Central memory CD8-positive, alpha-beta T cell (primary cell): Measurements from ENCODE around the gene COG1.

ENCODE experiments used
- ATAC-seq: fragments of 150-1000 bp; cut with Tn5 transposase; replicated peaks from 2 replicates; pipeline ENCODE4 v1.10.0; 2022; ENCODE audit warnings: mild to moderate bottlenecking, moderate FRiP score, moderate number of reproducible peaks; ENCODE audit not compliant: poor library complexity, severe bottlenecking; ENCODE audit errors: extremely low read depth
- DNase-seq, 2 donors: peaks; one replicate each; pipeline ENCODE4 v3.0.0; 2021; ENCODE audit warnings: low spot score in 2 of 2
- H3K27ac Mint-ChIP-seq: one replicate; pipeline ENCODE4 v1.8.0; 2022; ENCODE audit warnings: low read depth, mild to moderate bottlenecking, moderate library complexity, mixed read lengths
- H3K27me3 Mint-ChIP-seq: one replicate; pipeline ENCODE4 v1.8.0; 2022; ENCODE audit warnings: mixed read lengths
- H3K36me3 Mint-ChIP-seq: one replicate; pipeline ENCODE4 v1.8.0; 2022; ENCODE audit warnings: mild to moderate bottlenecking, moderate library complexity, mixed read lengths; ENCODE audit not compliant: insufficient read depth
- H3K4me1 Mint-ChIP-seq: one replicate; pipeline ENCODE4 v1.8.0; 2022; ENCODE audit warnings: mixed read lengths
- H3K4me3 Mint-ChIP-seq: one replicate; pipeline ENCODE4 v1.8.0; 2022; ENCODE audit warnings: mild to moderate bottlenecking, moderate library complexity, mixed read lengths
- H3K9me3 Mint-ChIP-seq: one replicate; pipeline ENCODE4 v1.8.0; 2022; ENCODE audit warnings: mixed read lengths

COG1 gene

GRCh38 chr17:73179387-73179786, 13.5 kb upstream of the COG1 start:
- DNase-seq (no peak), ATAC-seq (no peak)
- no peaks in the 10 kb centered on the region for H3K9me3 Mint-ChIP-seq
- H3K4me3 Mint-ChIP-seq = no peak overlapping the region
- H3K27ac Mint-ChIP-seq = no peak overlapping the region
- H3K36me3 Mint-ChIP-seq = peaks cover 2% of the 10 kb centered on the region
- H3K27me3 Mint-ChIP-seq = no peaks in the 10 kb centered on the region
- no peaks in the 10 kb centered on the region for H3K4me1 Mint-ChIP-seq

DNA sequence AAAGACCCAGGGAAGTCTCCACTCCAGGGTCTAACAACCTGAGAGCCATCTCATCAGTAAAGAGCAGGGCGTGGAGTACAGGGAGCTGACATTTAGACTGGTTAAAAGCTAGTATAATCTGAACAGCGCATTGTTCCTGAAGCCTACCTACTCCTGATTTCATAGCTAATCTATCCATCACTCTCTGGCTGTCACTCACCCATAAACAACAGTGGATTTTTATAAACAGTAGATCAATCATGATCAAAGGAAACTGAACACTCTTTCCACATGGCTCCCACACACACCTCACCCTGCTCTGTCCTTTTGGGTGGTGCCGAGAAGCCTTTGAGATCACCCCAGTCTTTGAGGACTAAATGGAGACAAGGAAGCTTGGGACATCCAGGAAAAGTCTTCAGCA, 13.0 kb upstream of the COG1 start:
- ATAC-seq (no peak), DNase-seq (no peak)
- H3K36me3 Mint-ChIP-seq = peaks cover 2% of the 10 kb centered on the region
- H3K9me3 Mint-ChIP-seq = no peaks in the 10 kb centered on the region
- no peak overlapping the region for H3K4me3 Mint-ChIP-seq
- no peaks in the 10 kb centered on the region for H3K27me3 Mint-ChIP-seq
- no peak overlapping the region for H3K27ac Mint-ChIP-seq
- H3K4me1 Mint-ChIP-seq = no peaks in the 10 kb centered on the region

DNA sequence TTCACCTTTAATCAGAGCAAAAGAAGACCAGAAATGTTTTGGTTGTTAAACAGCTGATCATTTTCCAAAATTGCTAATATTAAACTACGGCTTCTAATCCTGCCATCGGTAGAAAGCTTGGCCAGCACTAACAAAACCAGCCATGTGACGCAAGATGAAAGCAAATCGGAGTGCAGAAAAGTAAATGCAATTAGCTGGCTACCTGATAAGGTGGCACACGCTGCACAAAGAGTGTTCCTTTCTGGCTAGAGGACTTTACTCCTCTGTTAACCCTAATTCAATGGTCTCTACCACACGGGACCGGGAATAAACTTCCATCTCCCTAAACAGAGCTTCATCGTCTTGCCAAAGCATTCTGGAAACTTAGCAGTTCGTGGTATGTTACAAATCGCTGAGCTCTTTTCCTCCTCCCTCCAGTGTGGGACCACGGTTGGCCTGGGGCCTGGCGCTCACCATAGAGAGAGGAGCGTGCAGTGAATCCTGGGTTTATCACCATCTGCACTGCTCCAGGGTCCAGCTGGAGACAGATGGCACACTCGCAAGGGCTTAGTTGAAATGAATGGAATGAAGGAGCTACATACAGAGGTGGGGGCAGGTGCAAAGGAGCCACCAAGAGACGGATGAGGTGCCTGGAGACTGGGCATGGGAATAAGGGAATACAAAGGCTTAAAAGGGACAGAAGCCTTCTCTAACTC, 10.1 kb upstream of the COG1 start:
- Mint-ChIP-seq H3K4me3 (no peak overlapping the region), H3K9me3 (no peaks in the 10 kb centered on the region), H3K4me1 (no peaks in the 10 kb centered on the region), H3K27me3 (no peaks in the 10 kb centered on the region), H3K36me3 (peaks cover 4% of the 10 kb centered on the region), H3K27ac (no peak overlapping the region)
- DNase-seq (no peak), ATAC-seq (no peak)

DNA sequence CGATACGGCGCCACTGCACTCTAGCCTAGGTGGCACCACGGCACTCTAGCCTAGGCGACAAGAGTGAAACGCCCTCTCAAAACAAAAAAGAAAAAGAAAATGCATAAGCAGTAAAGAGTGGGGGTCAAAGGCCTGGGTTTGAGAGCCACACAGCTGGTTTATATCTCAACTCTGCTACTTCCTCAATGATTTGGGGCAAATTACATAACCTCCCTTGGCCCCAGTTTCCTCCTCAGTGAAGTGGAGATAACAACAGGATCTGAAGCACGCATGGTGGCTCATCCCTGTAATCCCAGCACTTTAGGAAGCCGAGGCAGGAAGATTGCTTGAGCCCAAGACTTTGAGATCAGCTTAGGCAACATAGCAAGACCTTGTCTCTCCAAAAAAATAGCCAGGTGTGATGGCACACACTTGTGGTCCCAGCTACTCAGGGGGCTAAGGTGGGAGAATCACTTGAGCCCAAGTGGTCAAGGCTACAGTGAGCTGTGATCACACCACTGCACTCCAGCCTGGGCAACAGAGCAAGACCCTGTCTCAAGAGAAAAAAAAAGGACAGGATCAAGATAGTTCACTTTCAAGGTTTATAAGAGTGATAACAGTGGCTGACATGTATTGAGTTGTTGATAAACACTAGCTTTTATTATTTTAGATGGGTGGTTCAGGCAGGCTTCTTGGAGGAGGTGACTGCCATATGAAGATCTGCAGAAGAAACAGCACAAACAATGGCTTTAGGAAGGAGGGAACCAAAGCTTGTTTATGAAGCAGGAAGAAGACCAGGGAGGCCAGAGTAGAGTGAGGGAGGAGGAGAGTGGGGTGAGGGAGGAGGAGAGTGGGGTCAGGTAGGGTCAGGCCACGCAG, 8.5 kb upstream of the COG1 start:
- Mint-ChIP-seq H3K27me3 (no peaks in the 10 kb centered on the region), H3K4me3 (no peak overlapping the region), H3K4me1 (no peaks in the 10 kb centered on the region), H3K36me3 (peaks cover 5% of the 10 kb centered on the region), H3K27ac (no peak overlapping the region), H3K9me3 (no peaks in the 10 kb centered on the region)
- DNase-seq = no peak
- no peak for ATAC-seq

- Mint-ChIP-seq H3K27ac (no peak overlapping the region), H3K4me3 (no peak overlapping the region), H3K9me3 (no peaks in the 10 kb centered on the region), H3K36me3 (peaks cover 7% of the 10 kb centered on the region), H3K27me3 (no peaks in the 10 kb centered on the region), H3K4me1 (peaks cover 3% of the 10 kb centered on the region)
- ATAC-seq (no peak), DNase-seq (no peak)
These were observed 6.4 kb upstream of the COG1 start for GRCh38 chr17:73186283-73187050.

DNA sequence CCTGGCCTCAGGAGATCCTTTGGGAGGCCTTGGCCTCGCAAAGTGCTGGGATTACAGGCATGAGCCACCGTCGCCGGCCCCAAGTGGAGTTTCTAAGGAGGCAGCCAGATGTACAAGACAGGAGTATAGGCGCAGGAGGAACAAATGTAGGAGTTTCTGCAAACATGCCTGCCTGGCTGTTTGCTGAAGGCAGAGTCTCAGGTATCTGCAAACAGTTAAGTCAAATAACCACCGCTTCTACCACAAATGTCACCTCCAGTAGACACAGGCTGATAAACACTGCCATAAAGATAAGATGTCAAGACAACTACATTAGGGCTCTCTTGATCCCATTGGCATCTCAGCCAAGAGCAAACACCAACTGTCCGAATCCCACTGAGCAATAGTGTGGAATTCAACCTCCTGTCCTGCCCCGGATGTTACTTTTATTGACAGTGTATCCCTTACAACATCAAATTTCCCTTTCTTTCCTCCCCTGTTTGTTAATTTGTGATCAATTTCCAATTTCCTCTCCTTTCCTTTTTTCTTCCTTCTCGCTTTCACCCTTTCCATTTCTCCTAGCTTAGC, 5.6 kb upstream of the COG1 start:
- Mint-ChIP-seq H3K4me1 (peaks cover 4% of the 10 kb centered on the region), H3K9me3 (no peaks in the 10 kb centered on the region), H3K36me3 (peaks cover 8% of the 10 kb centered on the region), H3K27me3 (no peaks in the 10 kb centered on the region), H3K27ac (no peak overlapping the region), H3K4me3 (no peak overlapping the region)
- ATAC-seq (no peak), DNase-seq (no peak)

- H3K4me1 Mint-ChIP-seq = peaks cover 4% of the 10 kb centered on the region
- DNase-seq (no peak), ATAC-seq (no peak)
- H3K4me3 Mint-ChIP-seq = no peak overlapping the region
- H3K27ac Mint-ChIP-seq = no peak overlapping the region
- H3K27me3 Mint-ChIP-seq = no peaks in the 10 kb centered on the region
- peaks cover 11% of the 10 kb centered on the region for H3K36me3 Mint-ChIP-seq
- no peaks in the 10 kb centered on the region for H3K9me3 Mint-ChIP-seq
These were observed 4.8 kb upstream of the COG1 start for GRCh38 chr17:73188011-73188410.

- no peak for DNase-seq
- Mint-ChIP-seq H3K9me3 (no peaks in the 10 kb centered on the region), H3K36me3 (peaks cover 15% of the 10 kb centered on the region), H3K4me1 (peaks cover 11% of the 10 kb centered on the region), H3K27ac (no peak overlapping the region), H3K27me3 (no peaks in the 10 kb centered on the region), H3K4me3 (no peak overlapping the region)
- ATAC-seq = no peak
These were observed 3.3 kb upstream of the COG1 start for GRCh38 chr17:73189417-73190099.

DNA sequence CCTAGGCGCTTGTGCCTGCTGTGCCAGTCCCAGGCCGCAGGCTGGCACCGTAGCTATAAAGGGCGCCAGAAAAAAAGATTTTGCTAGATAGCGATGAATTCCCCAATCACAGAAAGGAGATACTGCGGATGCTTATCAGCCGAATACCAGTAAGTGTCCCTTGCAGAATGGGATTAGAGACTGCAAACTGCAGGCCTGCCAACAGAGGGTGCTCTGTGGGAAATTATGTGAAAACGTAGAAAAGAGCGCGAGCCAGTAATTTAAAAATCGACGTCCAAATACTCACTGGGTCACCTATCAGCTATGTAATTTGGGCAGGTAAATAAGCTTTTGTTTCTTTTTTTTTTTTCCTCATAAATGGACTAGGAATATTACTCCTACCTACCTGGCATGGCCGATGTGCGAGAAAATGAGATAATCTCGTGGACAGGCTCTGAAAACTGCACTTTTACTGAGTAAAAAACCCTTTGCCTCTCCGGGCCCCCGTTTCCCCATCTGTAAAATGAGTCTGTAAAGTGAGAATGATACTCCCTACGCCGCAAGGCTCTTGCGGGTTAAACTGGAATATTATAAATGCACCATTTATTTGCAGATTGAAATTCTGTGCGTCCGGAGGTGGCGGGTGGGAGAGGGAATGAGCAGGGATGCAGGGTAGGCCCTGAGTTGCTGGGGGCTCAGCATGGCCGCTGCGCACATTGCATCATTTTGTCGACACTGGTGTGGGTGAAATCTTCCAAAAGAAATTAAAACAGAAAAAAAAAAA, 1.2 kb upstream of the COG1 start:
- peaks cover 16% of the 10 kb centered on the region for H3K36me3 Mint-ChIP-seq
- peaks cover 11% of the 10 kb centered on the region for H3K4me1 Mint-ChIP-seq
- ATAC-seq = no peak
- peak; percentile 38 to 46 for DNase-seq
- H3K27me3 Mint-ChIP-seq = no peaks in the 10 kb centered on the region
- H3K9me3 Mint-ChIP-seq = no peaks in the 10 kb centered on the region
- H3K4me3 Mint-ChIP-seq = peak overlapping the region; percentile 98
- H3K27ac Mint-ChIP-seq = peak overlapping the region; percentile 95

DNA sequence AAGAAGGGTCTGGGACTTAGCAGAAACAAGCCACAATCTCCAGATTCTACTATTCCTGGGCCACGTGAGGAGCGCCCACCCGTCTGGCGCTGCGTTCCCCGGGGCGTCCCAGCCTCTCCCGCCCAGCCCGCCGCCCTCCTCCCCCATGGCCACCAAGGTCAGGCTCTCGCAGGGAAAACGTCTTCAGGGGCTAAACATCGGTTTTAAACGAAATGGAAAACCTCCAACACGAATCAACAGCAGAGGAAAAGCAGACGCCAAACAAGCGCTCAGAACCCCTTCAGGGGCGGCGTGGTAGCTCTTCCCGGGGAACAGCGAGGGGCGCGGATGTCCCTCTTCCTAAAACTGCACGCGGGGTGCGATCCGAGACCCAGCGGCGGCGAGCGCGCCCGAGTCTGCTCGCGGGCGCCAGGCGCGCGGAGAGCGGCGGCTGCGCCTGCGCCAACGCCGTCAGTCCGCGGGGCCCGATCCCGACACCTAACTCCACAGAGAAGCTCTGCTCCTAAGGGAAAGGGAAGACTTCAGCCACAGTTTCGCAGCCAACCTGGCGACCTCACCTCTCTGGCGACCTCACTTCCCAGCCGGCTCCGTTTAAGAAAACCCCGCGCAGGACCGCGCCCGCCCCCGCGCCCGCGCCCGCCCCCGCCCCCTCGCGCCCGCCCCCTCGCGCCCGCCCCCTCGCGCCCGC, 505 bp upstream of the COG1 start:
- peaks cover 11% of the 10 kb centered on the region for H3K4me1 Mint-ChIP-seq
- H3K9me3 Mint-ChIP-seq = no peaks in the 10 kb centered on the region
- H3K27ac Mint-ChIP-seq = peak overlapping the region; percentile 95
- H3K4me3 Mint-ChIP-seq = peak overlapping the region; percentile 98
- H3K27me3 Mint-ChIP-seq = no peaks in the 10 kb centered on the region
- DNase-seq (peak; percentile 51 to 59), ATAC-seq (peak; percentile 70)
- H3K36me3 Mint-ChIP-seq = peaks cover 16% of the 10 kb centered on the region

- peaks cover 19% of the 10 kb centered on the region for H3K4me1 Mint-ChIP-seq
- peaks cover 22% of the 10 kb centered on the region for H3K36me3 Mint-ChIP-seq
- H3K27ac Mint-ChIP-seq = peak overlapping the region; percentile 32
- ATAC-seq (no peak), DNase-seq (no peak)
- no peaks in the 10 kb centered on the region for H3K9me3 Mint-ChIP-seq
- no peaks in the 10 kb centered on the region for H3K27me3 Mint-ChIP-seq
- H3K4me3 Mint-ChIP-seq = peak overlapping the region; percentile 62
These were observed 1.8 kb downstream of the COG1 start for GRCh38 chr17:73194514-73195222.
